HG03469 (cell line): ENCODE results near the gene HOXA6.

Experiments
- ATAC-seq: cut with Tn5 transposase; IDR thresholded peaks from one replicate; pipeline ENCODE4 v1.9.1; 2021; ENCODE audit warnings: mild to moderate bottlenecking, moderate library complexity, moderate number of reproducible peaks; ENCODE audit not compliant: unreplicated experiment

Gene HOXA6

DNA sequence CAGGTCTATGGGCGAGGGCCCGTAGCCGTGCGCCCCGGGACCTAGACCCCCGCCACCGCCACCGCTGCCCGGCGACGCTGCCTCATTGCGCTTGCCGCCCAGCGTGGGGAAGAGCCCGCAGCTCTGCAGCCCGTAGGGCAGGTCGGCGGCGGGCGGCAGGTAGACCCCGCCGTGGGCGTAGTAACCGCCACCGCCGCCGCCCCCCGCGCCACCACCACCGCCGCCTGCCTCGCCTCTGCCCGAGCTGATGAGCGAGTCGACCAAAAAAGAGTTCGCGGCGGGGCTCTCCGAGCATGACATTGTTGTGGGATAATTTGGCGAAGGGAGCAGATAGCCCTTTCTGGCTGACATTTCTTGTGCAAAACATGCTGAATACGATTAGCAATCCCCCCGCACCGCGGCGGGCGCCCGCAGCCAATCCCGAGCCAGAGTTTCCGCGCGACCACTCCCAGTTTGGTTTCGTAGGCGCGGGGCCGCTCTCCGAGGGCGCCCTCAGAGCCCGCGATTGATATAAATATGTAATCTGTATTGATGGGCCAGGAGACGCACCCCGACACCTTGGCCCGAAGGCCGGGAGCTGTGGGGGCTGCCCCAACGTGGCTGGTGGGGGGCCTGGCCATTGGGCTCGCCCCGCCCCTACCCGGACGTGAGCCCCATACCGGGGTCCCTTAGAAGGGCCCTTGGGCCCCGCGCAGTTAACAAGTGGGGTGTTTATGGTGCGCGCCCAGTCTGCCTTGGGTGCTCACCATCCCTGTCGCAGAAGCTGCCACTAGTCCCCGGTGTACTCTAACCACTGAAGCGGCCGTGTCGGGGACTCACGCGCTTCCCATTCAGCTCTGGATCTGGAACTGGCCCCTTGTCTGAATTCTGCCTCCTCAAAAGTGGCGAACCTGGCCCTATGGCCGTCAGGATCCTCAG is 26.6 kb upstream of the HOXA6 start, which contains the start of gene HOXA10:
TSS of gene HOXA10 (minus strand) at position 365 of the 918 bp plus-strand sequence. CDS start at position 351, 14 bp downstream.
- no peak for ATAC-seq

DNA sequence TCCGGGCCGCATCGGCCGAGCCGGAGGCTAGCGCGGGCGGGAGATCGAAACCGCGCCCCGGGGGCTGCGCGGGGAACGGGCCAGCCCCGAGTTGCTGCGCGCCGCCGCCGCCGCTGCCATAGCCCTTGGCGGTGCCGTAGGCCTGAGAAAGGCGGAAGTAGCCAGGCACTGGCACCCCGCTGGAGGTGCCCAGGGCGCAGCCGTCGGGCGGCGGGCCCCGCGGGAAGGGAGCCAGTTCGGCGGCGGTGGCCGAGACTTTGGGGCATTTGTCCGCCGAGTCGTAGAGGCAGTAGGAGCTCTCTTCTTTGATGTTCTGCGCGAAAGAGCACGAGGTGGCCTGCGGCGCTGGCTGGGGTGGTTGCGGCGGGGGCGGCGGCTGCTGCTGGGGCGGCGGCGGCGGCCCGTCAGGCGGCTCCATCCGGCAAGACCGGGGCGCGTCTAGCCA is 26.0 kb upstream of the HOXA6 start:
- ATAC-seq = no peak

DNA sequence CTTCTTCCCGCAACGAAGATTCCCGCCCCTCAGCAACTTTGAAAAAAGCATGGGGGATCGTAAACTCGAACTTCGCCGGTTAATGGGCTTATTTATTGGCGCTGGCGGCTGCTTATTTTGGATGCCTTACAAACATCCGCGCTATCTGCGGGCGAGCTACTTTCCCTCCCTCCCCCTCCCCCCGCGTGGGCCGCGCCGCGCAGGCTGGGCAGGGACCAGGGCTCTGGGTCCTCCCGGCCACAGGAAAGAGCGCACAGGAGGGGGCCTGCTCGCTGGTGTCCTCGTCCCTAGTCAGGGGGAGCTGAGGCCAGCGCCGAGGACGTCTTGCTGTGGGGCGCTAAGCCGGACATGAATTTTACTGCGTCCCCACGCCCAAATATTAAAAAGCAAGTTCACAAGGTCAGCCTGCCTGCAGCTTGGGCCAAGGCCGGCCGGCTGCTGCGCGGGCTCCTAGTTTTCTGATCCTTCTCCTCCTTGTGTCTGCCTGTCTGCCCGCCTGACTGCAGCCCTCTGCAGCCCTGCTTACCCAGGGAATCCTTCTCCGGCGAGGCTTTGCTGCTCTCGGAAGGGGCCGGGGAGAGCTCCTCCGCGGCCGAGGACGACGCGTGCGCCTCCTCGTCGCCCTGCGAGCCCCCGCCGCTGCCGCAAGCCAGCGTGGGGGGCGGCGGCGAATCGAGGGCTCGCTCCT is 25.4 kb upstream of the HOXA6 start:
- ATAC-seq = no peak

DNA sequence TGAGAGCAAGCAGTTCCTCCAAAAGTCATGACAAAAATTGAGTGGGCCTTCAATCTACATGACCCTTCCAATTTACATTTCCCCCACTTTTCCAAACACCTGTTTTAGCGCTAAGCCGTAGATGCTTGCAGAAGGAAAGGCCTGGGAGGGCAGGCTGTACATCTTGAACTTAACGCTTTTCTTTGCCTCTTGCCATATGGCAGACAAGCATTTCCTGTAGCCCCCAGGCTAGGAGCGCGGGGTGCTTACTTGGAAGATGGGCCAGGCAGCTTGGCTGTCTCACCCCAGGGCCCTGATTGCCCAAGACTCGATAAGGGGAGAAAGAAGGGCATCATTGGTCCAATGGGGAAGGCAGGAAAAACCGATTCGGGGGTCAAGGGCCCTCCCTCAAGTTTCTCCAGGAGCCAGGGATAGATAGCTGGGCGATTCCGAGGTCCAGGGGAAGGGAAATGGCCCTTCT is 24.8 kb upstream of the HOXA6 start:
- ATAC-seq = no peak

DNA sequence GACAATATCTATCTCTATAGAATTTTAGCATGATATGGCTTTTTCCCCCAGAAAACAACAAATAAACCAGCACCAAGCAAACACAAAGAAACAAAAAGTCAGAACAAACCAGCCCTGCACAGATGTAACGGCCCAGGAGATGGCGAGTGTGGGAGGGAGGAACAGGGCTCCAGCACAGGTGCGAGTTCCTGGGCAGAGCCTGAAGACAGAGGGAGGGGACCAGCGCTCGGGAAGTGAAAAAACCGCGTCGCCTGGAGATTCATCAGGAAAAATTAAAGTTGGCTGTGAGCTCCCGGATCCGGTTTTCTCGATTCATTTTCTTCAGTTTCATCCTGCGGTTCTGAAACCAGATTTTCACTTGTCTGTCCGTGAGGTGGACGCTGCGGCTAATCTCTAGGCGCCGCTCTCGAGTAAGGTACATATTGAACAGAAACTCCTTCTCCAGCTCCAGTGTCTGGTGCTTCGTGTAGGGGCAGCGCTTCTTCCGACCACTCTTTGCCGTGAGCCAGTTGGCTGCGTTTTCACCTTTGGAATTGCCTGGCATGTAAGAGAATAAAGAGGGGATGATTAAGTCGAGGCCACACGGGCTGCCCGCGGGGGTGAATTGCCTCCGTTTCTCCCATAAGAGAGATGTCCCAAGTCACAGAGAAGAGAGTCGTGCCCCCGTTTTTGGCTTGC is 24.2 kb upstream of the HOXA6 start:
- no peak for ATAC-seq

DNA sequence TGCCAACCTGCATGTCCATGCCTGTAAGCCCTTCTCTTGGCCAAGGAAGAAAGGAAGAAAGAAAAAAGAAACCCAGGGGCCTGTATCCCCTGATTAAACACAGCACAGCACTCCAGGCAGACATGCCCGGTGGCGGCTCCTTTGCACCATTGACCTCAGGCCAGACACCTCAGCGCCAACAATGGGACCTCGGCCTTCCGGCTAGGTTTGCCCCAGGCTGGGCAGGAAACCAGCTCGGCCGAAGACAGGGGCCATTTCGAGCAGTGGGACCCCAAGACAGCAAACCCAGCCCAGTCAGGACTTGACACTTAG is 23.7 kb upstream of the HOXA6 start:
- ATAC-seq = no peak

DNA sequence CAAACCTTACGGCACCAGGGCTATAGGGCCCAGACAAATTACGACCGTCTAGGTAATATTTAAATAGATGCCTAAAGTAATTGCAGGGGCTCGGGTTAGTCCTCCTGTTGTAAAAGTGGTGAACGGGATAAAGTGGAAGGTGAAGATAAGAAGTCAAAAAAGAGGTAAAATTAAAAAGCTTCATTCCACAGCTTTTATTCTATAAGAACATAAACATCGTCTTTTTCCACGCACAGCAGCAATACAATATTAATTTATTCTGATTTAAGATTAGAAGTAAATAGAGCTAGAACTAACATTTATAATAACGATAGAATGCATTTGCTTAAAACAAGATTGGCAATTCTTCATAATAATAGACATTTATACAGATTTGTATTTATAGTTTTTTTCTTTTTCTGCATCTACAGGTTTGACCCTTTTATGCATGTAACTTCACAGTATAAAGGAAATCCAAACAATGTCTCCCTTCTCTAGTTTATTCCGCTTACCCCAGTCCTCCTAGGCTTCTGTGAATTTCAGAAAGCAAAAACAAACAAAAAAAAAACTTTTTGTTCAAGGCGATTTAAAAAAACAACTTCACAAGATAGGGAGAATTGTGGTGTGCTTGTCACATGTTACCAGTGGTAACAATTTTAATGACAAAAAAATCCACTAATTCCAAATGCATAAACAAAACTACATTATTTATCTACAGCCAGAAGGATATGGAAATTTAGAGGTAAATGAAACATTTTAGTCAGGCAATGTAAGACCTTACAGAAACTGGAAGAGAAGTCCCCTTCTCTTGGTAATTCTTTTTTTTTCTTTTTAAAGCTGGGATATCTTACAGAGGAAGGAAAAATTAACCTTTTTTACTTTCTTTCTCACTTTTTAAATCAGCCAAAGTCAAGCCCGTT is 23.1 kb upstream of the HOXA6 start:
- no peak for ATAC-seq

DNA sequence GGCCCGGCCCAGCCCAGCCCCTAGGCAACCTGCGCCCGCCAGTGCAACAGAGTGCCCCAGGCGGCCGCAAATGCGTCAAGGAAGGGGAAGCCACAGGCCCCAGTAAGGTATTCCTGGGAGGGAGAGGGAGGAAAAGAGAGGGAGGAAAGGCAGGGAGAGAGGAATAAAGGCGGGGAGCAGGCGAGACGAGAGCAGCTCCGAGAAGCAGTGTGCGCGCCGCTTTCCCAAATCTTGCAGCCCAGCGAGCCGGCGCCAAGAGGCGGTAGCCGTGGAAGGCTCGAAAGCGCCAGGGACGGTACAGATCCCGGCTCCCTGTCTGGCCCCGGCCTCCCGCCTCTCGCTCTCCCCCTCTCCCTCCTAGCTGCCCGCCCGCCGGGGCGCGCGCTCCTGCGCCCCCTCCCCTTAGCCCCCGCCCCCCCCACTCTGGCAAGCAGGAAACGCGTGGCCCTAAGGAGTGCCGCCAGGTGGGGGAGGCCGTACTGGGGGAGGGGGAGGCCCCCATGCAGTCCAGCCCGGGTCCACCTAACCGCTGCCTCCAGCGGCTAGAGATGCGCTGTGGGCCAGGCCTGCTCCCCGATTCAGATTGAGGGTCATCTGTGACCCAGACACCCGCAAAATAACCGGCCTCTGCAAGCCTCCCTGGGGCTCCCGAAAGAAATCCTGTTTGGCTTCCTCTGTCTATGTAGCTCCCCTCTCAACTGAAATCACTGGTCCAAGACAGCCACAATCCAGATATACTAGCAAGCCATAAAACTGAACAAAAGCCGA is 22.3 kb upstream of the HOXA6 start:
- ATAC-seq = no peak

DNA sequence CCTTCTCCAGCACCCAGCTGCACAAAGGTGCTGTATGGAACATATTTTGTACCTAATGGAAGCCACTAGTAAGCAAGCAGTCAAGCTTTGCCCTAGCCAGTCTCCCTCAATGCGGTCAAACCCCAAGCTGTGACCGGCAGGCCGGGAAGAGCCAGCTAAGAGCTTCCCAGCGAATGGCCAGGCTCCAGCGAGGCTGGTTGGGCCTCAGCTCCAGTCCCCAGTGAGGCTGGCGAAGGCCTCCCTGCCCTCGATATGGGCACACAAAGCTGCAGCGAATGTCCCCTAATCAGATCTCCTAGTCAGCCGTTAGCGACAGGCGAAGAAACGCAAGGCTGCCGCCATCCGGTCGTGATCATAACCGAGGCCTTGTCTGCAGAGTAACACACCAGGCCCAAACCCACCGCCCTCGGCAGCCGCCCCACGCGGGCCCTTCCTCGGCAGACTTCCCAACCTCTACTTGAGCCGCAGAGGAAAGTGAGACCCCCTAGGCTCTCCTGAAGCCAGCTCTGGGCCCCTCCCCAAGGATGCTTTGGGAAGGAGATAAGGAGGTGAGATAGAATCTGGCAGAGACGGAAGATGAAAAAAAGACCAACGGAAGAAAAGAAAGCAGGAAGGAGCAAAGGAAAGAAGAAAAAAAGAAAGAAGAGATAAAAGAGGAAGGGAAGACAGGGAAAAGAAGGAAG is 20.8 kb upstream of the HOXA6 start:
- no peak for ATAC-seq

DNA sequence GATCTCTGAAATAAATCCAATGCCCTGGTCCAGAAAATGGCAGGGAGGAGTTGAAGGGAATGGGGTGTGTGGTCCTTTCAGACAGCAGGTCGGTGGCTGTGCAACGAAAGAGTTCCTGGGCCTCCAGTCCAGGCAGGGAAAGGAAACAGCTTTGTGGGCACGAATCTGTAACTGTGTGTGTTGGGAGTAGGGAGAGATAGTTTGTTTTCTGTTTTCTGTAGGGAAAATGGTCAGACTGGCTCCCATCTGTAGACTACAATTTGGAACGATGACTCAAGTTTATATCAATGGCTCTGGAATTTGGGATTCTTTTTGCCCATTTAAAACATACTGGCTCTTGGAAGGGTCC is 20.3 kb upstream of the HOXA6 start:
- ATAC-seq = no peak

DNA sequence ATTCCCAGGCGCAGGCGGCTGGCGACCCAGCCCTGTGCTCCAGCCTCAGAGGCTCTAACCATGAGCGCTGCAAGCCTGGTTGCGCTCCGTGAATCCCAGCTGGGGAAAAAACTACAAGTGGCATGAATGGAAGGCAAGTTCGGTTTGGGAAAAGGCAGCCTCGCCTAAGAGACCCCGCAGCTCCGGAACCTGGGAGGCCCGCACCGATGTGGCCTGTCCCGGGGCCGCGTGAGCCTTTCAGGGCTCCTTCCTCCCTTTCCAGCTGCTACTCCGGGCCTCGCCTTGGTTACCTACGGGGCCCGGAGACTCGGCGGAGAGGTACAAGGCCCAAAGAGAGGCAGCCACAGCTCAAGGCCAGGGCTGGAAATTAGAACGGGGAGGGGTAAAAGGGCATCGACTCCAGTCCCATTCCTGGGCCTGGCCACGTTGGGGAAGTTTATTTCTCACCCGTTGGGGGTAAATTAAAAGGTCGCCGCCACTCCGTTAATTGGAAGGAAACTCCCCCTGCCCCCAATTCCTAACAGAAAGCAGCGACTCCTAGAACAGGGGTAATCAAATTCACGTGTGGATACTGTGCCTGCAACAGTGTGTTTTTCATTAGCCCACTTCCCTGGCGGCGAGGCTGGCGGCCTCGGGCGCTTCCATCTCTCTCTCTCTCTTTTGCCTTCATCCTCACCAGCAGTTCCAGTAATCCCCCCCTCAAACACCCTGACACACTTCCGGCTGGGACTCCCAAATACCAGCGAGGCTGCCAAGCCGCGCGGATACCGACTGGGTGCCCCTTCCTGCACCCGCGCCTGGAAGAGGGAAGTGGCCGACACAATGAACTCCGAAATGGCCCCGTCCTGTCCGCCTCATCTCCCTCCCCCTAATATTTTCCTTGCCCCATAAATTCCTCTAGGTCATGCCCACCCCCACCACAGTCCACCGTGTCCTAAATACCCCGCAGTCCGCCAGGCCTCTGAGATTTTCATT is 19.2 kb upstream of the HOXA6 start:
- no peak for ATAC-seq

DNA sequence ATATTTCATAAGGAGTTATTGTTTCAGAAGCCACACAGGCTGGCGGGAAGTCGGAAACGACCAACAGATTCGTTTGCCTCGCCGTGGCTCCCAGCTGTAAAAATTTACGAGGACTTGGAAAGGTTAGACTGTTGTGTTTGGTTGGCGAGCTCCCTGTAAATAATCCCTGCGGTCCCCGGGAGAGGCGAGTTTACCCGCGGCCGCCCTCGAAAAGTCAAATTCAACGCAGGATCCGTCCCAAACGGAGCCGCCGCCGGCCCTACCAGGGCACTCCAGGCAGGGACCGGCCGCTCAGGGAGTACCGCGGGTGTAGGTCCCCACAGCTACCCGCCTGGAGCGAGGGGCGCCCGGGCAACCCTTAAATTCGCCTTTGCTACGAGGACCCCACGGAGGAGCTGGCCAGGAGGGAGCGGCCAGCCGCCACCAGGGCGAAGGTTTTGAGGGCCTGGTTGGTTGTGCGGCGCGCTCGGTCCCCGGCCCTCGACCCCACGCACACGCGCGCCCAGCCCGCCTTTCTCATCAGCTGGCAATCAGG is 18.5 kb upstream of the HOXA6 start:
- ATAC-seq = no peak

DNA sequence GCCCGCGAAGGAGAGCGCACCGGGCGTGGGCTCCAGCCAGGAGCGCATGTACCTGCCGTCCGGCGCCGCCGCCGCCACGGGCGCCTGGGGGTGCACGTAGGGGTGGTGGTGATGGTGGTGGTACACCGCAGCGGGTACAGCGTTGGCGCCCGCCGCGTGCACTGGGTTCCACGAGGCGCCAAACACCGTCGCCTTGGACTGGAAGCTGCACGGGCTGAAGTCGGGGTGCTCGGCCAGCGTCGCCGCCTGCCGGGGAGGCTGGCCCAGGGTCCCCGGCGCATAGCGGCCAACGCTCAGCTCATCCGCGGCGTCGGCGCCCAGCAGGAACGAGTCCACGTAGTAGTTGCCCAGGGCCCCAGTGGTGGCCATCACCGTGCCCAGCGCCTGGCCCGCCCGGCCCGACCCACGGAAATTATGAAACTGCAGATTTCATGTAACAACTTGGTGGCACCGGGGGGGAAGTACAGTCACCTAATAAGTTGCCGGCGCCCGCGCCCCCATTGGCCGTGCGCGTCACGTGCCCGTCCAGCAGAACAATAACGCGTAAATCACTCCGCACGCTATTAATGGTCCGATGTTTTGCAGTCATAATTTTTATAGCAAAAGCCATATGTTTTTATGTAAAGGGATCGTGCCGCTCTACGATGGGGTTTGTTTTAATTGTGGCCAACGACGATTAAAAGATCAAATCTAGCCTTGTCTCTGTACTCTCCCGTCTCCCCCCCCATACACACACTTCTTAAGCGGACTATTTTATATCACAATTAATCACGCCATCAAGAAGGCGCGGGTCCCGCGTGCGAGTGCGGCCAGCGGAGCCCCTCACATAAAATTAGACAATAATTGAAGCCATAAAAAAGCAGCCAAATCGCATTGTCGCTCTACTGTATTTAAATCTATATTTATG is 17.8 kb upstream of the HOXA6 start, which contains the start of gene HOXA9:
TSS of gene HOXA9 (minus strand) at position 449 of the 907 bp plus-strand sequence. CDS start at position 369, 80 bp downstream.
- no peak for ATAC-seq

DNA sequence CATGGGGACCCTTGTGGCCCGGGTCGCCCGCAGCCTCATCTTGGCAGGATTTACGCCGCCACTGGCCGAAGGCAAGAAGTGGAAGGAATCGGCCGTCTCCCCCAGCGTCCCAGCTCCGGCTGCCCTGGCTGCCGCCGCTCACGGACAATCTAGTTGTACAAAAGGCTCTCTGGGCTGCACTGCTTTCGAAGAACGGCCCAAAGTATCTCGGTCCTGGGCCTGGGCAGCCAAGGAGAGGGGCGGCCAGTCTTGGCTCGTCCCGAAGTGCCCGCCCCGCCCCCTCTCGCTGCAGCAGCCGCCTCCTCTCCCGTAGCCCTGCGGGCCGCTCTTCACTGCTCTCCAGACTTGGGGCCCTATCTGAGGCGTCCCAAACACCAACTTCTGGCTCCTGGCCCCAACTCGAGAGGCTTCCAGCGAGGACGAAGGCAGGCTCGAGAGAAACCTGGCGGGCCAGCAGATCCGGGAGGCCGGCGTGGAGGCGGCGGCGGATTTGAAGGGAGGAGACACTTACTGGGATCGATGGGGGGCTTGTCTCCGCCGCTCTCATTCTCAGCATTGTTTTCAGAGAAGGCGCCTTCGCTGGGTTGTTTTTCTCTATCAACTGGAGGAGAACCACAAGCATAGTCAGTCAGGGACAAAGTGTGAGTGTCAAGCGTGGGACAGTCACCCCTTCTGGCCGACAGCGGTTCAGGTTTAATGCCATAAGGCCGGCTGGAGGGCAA is 17.0 kb upstream of the HOXA6 start:
- no peak for ATAC-seq

DNA sequence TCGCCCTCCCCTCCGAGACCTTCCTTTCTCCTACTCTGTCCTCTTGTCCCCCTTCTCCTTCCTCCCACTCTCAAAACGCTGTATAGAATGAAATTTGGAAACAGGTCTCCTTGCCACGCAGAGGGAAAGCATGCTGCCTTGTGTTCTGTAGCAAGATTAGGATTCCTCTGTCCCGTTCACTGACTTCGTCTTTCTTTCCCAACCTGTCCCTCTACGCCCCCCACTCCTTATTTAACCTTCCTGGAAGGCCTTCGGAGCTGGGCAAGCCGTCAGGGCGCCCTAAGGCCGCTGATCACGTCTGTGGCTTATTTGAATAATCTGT is 16.4 kb upstream of the HOXA6 start:
- ATAC-seq = no peak
